A549 treated with GW870086 at 1 μM for 4 hours (cell line): ENCODE data around the gene SLC26A2. TPM values are rescaled to one million over a fixed set of nuclear protein-coding genes. Genes with fewer than 3 reads are reported as not detected.

Experiments
- total RNA-seq: library from RNA; stranded (reverse); fragments of 200-300 nt; extraction: Qiagen RNA extraction; gene quantifications from 5 replicates; pipeline ENCODE4 v1.2.3, GENCODE V29; 2022; ENCODE audit warnings: low read depth

The SLC26A2 gene
- total RNA-seq, result 34.5 to 56.7 TPM (median 50.3 TPM) in 5 replicates

DNA sequence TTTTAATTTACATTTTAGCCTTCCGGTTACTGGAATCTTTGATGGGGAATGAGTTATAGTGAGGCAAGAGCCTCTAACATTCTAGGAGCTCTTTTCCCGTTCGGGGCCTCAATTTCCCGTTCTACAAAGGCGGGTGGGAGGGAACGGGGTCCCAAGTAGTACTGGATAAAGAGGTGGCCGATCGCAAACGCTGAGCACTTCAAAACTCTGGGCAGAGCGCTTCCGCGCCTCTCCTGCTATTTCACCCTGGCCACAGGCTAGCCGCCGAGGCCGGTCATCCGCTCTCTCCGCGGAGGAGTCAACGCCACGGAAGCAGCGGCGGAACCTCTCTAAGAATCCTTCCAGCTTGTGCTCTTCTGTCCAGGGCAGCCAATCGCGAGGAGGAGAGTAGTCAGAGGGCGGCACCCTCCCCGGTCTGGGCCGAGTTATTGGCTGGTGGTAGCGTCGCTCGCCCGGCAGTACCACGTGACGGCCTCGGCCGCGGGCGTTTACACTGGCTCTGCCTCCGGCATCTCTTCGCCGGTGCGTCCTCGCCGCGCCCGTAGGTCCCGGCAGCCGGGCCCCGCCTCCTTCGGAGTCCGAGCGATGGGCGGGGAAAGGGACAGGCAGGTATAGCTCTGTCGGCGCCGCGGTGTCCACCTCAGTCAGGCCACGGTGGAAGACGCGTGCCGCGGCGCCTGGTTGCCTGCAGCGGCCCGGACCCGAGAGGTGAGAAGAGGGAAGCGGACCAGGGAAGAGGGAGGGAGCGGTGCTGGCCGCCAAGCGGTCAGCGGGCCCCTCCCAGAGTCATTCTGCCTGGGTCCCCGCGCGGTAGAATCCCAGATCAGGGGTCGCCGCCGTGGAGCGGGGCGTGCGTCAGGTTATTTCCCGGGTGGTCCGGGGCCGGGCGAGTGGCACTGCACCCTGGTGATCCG is at the start of gene SLC26A2:
Gene SLC26A2, plus strand, starts transcription at position 487 of the 914 bp plus-strand sequence. CDS start 16,895 bp downstream, outside the sequence.

DNA sequence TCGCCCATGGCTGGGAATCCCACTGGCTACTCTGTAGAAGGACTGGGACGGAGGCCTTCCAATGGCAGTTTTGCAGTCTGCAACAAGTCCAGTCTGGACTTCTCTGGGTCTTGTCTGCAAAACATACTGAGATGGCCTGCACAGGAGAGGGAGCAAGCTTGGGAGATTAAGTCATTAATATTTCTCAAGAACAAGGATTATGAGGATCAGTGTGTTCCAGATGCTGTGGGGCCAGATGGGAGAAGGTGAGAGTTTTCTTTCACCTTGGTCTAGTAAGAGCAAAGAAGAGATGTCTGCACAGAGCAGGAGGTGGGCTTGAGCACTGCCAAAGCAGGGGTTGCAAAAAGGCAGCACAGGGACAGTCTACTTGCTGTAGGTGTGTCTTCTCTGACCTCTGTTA is 15.9 kb upstream of the SLC26A2 start, which contains the start of gene PDE6A:
Gene PDE6A, minus strand, starts transcription at position 128 of the 400 bp plus-strand sequence. Its CDS starts 120 bp downstream, at position 8.

DNA sequence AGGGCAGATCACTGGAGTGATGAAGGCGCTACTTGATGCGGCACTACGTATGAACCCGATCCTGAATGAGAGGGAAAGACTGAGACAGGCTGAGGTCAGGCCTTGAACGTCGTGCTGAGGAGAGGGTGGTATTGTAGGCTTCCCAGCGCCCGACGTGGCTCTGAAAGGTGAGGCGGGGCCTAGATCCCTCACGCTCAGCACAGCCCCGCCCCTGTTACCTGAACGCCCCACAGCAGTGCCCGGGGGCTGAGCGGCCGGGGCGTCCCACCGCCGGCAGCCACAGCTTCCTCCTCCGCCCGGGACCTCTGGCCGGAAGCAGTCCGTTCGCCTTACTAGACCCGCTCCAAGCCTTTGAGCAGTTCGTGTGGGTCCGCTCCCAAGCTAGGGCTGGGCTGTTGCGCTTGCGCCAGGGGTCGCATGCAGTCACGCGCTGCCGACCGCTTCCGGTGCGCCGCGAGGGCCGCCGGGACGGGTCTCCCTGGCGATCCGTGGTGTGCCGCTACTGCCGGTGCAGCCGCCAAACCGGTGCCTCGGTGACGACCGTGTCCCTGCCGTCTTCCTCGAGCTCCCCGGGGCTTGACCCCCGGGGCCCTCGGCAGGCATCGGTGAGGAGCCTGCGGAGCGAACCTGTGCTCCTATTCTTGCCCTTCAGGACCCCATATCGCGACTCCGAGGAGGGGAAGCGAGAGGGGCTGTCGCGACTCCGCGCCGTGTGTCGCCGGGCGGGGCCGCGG is 39.9 kb downstream of the SLC26A2 start, which contains the start of the genes HMGXB3 and TIGD6:
Gene HMGXB3, plus strand, starts transcription at position 484 of the 734 bp plus-strand sequence. CDS start 4,114 bp downstream, outside the sequence.
Gene TIGD6, minus strand, starts transcription at position 399 of the 734 bp plus-strand sequence. CDS start 4,306 bp downstream, outside the sequence.

Other genes starting within 250 kb of the SLC26A2 start
- 3.7 to 4.6 TPM (median 4.5 TPM) in 5 replicates for gene PPARGC1B, start 230.4 kb upstream of the SLC26A2 start, total RNA-seq
- gene PDE6A, start 16.0 kb upstream of the SLC26A2 start, total RNA-seq, result 0.09 to 0.28 TPM (median 0.23 TPM) in 5 replicates
- 5.0 to 6.0 TPM (median 5.2 TPM) in 5 replicates for gene TIGD6, start 39.9 kb downstream of the SLC26A2 start, total RNA-seq
- 31.1 to 34.6 TPM (median 33.9 TPM) in 5 replicates for gene HMGXB3, start 40.0 kb downstream of the SLC26A2 start, total RNA-seq
- gene CSF1R, start 125.8 kb downstream of the SLC26A2 start, total RNA-seq, result 0.15 to 0.37 TPM (median 0.28 TPM) in 5 replicates
- gene PDGFRB, start 195.1 kb downstream of the SLC26A2 start, total RNA-seq, result 0.09 to 0.75 TPM (median 0.43 TPM) in 5 replicates
- gene CDX1, start 206.0 kb downstream of the SLC26A2 start, total RNA-seq, result not detected in 5 replicates
- gene SLC6A7, start 229.3 kb downstream of the SLC26A2 start, total RNA-seq, result 0.03 to 0.05 TPM in 2 of 5 replicates, not detected in the others